Adrenal gland (tissue), 12 donors: ENCODE data around the gene INSL3. TPM values are rescaled to one million over a fixed set of nuclear protein-coding genes. Genes with fewer than 3 reads are reported as not detected.

Experiments used
- DNase-seq, 7 donors: peaks; one replicate each; pipeline ENCODE4 v3.0.0-alpha.2; 2019 to 2020
- H3K27ac ChIP-seq, 5 donors: fragments of 200-600 bp; sonication (generic) in 4 of 5; 1 replicate in 3 of 5; 2 replicates in 2 of 5; pipeline versions ENCODE4 v1.5.1 to v1.8.0; 2016 to 2020; ENCODE audit warnings: mild to moderate bottlenecking in 1 of 5
- H3K27me3 ChIP-seq: fragments of 200-600 bp; 2 replicates; pipeline ENCODE4 v1.8.0; 2021
- H3K36me3 ChIP-seq, 2 donors: fragments of 200-600 bp; replicated peaks in 1 of 2; 1 replicate in 1 of 2; 2 replicates in 1 of 2; pipeline versions ENCODE4 v1.5.1 to v1.8.0; 2018 to 2022
- H3K4me1 ChIP-seq, 2 donors: fragments of 200-600 bp; replicated peaks in 1 of 2; 1 replicate in 1 of 2; 2 replicates in 1 of 2; pipeline versions ENCODE4 v1.5.1 to v1.8.0; 2018 to 2021
- H3K4me3 ChIP-seq, 4 donors: fragments of 200-600 bp; sonication (generic) in 3 of 4; one replicate each; pipeline ENCODE4 v1.5.1; 2016 to 2018
- H3K9me3 ChIP-seq, 3 donors: fragments of 200-600 bp; sonication (generic) in 1 of 3; replicated peaks in 1 of 3; 1 replicate in 2 of 3; 2 replicates in 1 of 3; pipeline versions ENCODE4 v1.5.1 to v1.8.0; 2016 to 2021
- POLR2A ChIP-seq, 2 donors: fragments of 450-650 bp; IDR thresholded peaks; one replicate each; pipeline ENCODE4 v1.6.1; 2017; ENCODE audit warnings: antibody characterized with exemption in 2 of 2, mild to moderate bottlenecking in 2 of 2, moderate library complexity in 1 of 2
- WGBS, 4 donors: extraction: QIAGEN DNeasy Blood & Tissue Kit in 2 of 4; methylation state at CpG; one replicate each; pipeline versions ENCODE4 v1.1.5 to v1.1.7; 2013 to 2017; 5-methylcytosine and 5-hydroxymethylcytosine counted together
- intact Hi-C, 2 donors: fragments of 100-400 bp; cut with DNase I; formaldehyde crosslinking; loops; one replicate each; pipeline versions ENCODE4 v1.14.1 to v1.15.0; 2022 to 2023
- polyA plus RNA-seq, 3 donors: library from polyadenylated mRNA; stranded (reverse); fragments of 200-250 nt in 2 of 3; fragments of 350-450 nt in 1 of 3; fragmentation: Illumina TruSeq in 1 of 3; extraction: RNeasy Lipid Tissue Mini Kit (QIAGEN cat#74804) in 1 of 3; gene quantifications; one replicate each; pipeline ENCODE4 v1.2.3, GENCODE V29; 2013 to 2014
- total RNA-seq, 9 donors: library from RNA; depleted of rRNA in 4 of 9; stranded (reverse); fragments of >200 nt in 4 of 9; fragments of 120-200 nt in 1 of 9; fragmentation: NEBNext Ultra II Directional in 1 of 9; extraction: Animal tissue kit (Norgen Biotek cat#: 25700) in 1 of 9; gene quantifications; one replicate each; pipeline versions ENCODE4 v1.1.0 to v1.2.4, GENCODE V29; 2013 to 2023
- TF ChIP-seq, protein P1 (sequence below), 6 experiments: fragments of 450-650 bp in 4 of 6; fragments of 200-600 bp in 2 of 6; sonication (generic) in 1 of 6; IDR thresholded peaks; 1 replicate in 5 of 6; 2 replicates in 1 of 6; pipeline versions ENCODE4 v1.5.1 to v1.8.0; 2016 to 2021; ENCODE audit warnings: antibody characterized with exemption in 6 of 6, mild to moderate bottlenecking in 2 of 6, moderate library complexity in 1 of 6
- donor health status: healthy with polysubstance abuse.
- donor health status: Bipolar disorder and iron deficiency.
- donor health status: DM: yes; HTN: yes; CAD: no.
- donor health status: DM: no; HTN: no; CAD: no.
- donor health status: DM: no; HTN: no; CAD: no.
- donor health status: DM: yes; HTN: yes; CAD: no.

Gene INSL3
- total and polyA plus RNA-seq, 12 donors, result 0.17 to 0.40 (median 0.28) TPM; not detected in 8

DNA sequence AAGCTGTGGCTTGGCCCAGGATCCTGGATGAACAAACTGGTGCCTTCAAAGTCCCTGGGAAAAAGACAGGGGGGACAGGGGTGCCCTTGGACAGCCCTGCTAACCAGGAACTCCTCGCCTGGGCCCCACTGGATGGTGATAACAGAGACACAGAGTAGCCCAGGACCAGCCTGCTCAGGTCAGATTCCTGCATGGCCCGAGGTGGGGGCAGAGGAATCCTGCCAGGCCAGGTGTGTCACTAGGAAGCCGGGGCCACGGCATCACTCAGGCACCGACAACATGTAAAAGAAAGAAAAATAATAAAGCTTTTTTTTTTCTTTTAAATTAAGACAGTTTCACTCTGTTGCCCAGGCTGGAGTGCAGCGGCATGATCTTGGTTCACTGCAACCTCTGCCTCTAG is 32.7 kb upstream of the INSL3 start:
- DNase-seq, result no peak
- Histone ChIP-seq H3K27me3 (no peaks in the 10 kb centered on the region), H3K27ac (no peak overlapping the region), H3K9me3 (no peaks in the 10 kb centered on the region), H3K4me3 (no peak overlapping the region), H3K4me1 (peaks cover 0 to 8% of the 10 kb centered on the region in 2 donors), H3K36me3 (no peaks in the 10 kb centered on the region)
- intact Hi-C loops, result loop anchor here in 1 of 2 donors (10.0 kb wide), 1 partner anchor 69 kb away; no protein-coding TSS in a partner anchor
- no peak for TF ChIP-seq POLR2A (IDR thresholded peaks at IDR 0.05)
- TF ChIP-seq, protein P1, sequence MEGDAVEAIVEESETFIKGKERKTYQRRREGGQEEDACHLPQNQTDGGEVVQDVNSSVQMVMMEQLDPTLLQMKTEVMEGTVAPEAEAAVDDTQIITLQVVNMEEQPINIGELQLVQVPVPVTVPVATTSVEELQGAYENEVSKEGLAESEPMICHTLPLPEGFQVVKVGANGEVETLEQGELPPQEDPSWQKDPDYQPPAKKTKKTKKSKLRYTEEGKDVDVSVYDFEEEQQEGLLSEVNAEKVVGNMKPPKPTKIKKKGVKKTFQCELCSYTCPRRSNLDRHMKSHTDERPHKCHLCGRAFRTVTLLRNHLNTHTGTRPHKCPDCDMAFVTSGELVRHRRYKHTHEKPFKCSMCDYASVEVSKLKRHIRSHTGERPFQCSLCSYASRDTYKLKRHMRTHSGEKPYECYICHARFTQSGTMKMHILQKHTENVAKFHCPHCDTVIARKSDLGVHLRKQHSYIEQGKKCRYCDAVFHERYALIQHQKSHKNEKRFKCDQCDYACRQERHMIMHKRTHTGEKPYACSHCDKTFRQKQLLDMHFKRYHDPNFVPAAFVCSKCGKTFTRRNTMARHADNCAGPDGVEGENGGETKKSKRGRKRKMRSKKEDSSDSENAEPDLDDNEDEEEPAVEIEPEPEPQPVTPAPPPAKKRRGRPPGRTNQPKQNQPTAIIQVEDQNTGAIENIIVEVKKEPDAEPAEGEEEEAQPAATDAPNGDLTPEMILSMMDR (IDR thresholded peaks at IDR 0.05), result no peak
- WGBS, 4 donors, result 85 to 94% (median 89%) methylated on average over 5 to 6 of the region's 6 CpGs

DNA sequence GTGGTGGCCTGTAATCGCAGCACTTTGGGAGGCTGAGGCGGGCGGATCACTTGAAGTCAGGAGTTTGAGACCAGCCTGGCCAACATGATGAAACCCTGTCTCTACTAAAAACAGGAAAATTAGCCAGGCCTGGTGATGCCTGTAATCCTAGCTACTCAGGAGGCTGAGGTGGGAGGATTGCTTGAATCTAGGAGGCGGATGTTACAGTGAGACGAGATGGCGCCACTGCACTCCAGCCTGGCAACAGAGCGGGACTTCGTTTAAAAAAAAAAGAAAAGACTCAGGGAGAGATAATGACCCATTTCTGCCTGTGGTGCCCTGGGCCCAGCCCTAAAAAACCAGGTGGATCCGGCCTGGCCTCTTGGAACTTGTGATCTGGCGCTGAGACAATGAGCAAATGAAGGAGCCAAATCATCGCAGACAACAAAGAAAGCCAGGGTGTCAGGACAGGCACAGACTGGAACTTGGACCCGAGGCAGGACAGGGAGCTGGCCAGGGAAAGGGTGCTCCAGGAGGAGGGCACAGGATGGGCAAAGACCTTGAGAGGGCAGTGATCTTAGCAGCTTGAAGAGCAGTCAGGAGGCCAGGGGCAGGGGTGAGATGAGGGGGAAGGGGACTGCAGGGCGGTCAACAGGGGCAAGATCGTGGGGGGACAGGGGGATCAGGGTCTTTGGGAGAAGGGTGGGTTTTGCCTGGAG is 27.4 kb upstream of the INSL3 start:
- 80 to 84% (median 82%) methylated on average over 14 of the region's 14 CpGs for WGBS, 4 donors
- no peaks in the 10 kb centered on the region for H3K9me3 ChIP-seq
- H3K27ac ChIP-seq, result peak overlapping the region in 2 of 5 donors; percentile 88 to 89
- H3K4me1 ChIP-seq, result peaks cover 0 to 8% of the 10 kb centered on the region in 2 donors
- TF ChIP-seq POLR2A (IDR thresholded peaks at IDR 0.05), result no peak
- TF ChIP-seq, protein P1 (IDR thresholded peaks at IDR 0.05), result no peak
- intact Hi-C loops, result no loop called here
- H3K4me3 ChIP-seq, result no peak overlapping the region
- H3K27me3 ChIP-seq, result no peaks in the 10 kb centered on the region
- no peaks in the 10 kb centered on the region for H3K36me3 ChIP-seq
- no peak for DNase-seq

DNA sequence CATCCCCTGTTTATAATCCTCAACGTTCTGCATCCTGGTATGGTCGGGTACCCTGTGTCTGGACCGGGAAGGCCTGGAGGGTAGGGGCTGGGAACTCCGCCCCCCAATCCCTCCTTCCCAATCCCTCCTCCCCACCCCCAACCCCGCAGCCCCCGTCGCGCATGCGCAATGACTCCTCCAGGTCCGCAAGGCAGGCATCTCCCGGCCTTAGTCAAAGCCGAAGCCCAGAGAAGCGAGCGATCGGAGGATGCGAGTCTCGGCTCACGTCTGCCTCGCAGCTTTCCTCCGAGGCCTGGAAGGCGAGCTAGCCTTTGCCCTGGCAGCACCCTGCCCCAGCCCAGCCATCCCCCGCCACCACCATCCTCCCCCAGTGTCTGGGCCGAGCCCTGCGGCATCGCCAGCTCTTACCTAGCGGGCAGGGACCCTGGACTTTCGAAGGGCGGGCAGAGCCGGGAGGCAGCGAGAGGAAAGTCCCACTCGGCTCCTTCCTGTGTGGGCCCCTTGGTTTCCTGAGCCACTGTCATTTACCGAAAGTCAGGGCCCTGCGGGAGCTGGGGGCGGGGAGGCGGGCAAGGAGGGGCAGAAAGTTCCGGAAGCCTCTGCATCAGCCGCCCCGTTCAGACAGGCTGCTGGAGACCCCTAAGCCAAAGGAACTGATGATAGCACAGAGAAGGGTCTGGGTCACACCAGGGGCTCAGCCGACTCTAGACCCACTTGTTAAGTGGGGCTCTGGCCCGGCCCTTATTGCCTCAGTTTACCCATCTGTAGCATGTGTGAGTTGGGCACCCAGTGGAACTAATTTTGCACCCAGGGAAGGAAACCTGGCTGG is 26.4 kb upstream of the INSL3 start, which contains the start of gene JAK3:
JAK3 (minus strand) TSS at position 445 of the 829 bp plus-strand sequence. CDS start 3,565 bp downstream, outside the sequence.
- Histone ChIP-seq H3K27ac (peak within 1 kb of the TSS in 4 of 5 donors; percentile 21 to 89 (median 72)), H3K4me3 (peak within 1 kb of the TSS in 1 of 4 donors; percentile 48), H3K4me1 (peaks cover 0 to 8% of the 10 kb centered on the region in 2 donors), H3K36me3 (no peaks in the 10 kb centered on the region), H3K9me3 (no peaks in the 10 kb centered on the region), H3K27me3 (no peaks in the 10 kb centered on the region)
- TF ChIP-seq, protein P1 (IDR thresholded peaks at IDR 0.05), result no peak
- no peak for TF ChIP-seq POLR2A (IDR thresholded peaks at IDR 0.05)
- WGBS, 4 donors, result 8 to 13% (median 10%) methylated on average over 18 to 40 of the region's 40 CpGs
- DNase-seq, result peak in 5 of 7 donors; percentile 46 to 63 (median 57)
- intact Hi-C loops, result no loop called here

DNA sequence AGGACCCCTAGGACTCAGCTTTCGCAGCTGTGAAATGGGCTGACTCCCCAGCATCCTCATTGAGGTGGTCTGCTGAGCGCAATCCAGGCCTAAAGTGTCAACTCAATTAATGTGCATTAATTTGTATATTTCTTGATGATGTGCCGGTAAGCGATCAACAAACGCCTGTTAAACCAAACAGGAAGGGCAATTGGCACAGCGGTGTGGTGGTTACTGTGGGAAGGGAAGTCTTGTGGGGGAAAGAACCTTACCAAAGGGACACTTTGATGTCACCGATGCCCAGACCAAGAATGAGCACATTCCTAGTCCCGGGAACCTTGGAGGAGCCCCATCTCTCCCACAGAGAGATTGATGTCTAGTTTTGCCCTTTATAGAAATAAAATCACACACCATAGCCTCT is 24.8 kb upstream of the INSL3 start:
- no peak overlapping the region for H3K4me3 ChIP-seq
- TF ChIP-seq, protein P1 (IDR thresholded peaks at IDR 0.05), result no peak
- TF ChIP-seq POLR2A (IDR thresholded peaks at IDR 0.05), result no peak
- H3K27ac ChIP-seq, result no peak overlapping the region
- H3K27me3 ChIP-seq, result no peaks in the 10 kb centered on the region
- peaks cover 4 to 8% of the 10 kb centered on the region in 2 donors for H3K4me1 ChIP-seq
- 71 to 87% (median 79%) methylated on average over 7 to 8 of the region's 8 CpGs for WGBS, 4 donors
- H3K9me3 ChIP-seq, result no peaks in the 10 kb centered on the region
- intact Hi-C loops, result no loop called here
- H3K36me3 ChIP-seq, result no peaks in the 10 kb centered on the region
- no peak for DNase-seq
